Stimulated activated memory B cell treated with anti-CD40 and anti-IgM and Interleukin-4, amounts not matched to agents 10 μg/mL and 1 μg/mL and 100 μg/mL, for 72 hours (primary cell): ENCODE data around the gene ZNF208.
"Not testable (repeated sequence)": the region's sequence is repeated elsewhere in the genome, so short reads cannot be mapped to it uniquely, and the experiment has no call there.

Experiments used
- ATAC-seq: fragments of 150-1000 bp; cut with Tn5 transposase; 2 replicates; pipeline ENCODE4 v1.10.0; 2021
- H3K27ac Mint-ChIP-seq: one replicate; pipeline ENCODE4 v1.8.0; 2022; ENCODE audit warnings: mild to moderate bottlenecking, mixed read lengths
- H3K27me3 Mint-ChIP-seq: one replicate; pipeline ENCODE4 v1.8.0; 2022; ENCODE audit warnings: mixed read lengths
- H3K36me3 Mint-ChIP-seq: one replicate; pipeline ENCODE4 v1.8.0; 2022; ENCODE audit warnings: mixed read lengths
- H3K4me1 Mint-ChIP-seq: one replicate; pipeline ENCODE4 v1.8.0; 2022; ENCODE audit warnings: mixed read lengths
- H3K4me3 Mint-ChIP-seq: one replicate; pipeline ENCODE4 v1.8.0; 2022; ENCODE audit warnings: mild to moderate bottlenecking, moderate library complexity, mixed read lengths
- H3K9me3 Mint-ChIP-seq: one replicate; pipeline ENCODE4 v1.8.0; 2022; ENCODE audit warnings: mixed read lengths

Gene ZNF208

DNA sequence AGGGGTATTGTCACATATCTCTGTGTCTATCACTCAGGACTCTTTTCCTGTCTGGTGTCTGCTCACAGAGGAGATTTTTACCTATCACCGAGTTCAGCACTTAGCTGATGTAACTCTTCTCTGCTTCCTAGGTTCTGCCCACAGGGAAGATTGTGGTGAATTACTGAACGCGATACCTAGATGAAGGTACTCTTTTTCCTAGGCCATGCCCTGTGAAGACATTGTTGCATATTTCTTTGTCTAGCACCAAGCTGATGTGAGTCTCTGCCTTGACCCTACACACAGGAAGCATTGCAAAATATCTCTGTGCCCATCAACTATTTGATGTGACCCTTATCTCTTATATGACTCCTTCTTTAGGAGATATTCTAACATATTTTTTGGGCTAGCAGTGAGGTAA, 102.7 kb downstream of the ZNF208 start:
- no peaks in the 10 kb centered on the region for H3K27me3 Mint-ChIP-seq
- no peaks in the 10 kb centered on the region for H3K36me3 Mint-ChIP-seq
- ATAC-seq, result no peak
- H3K27ac Mint-ChIP-seq, result no peak overlapping the region
- no peak overlapping the region for H3K4me3 Mint-ChIP-seq
- peaks cover 17% of the 10 kb centered on the region for H3K9me3 Mint-ChIP-seq
- H3K4me1 Mint-ChIP-seq, result no peaks in the 10 kb centered on the region

DNA sequence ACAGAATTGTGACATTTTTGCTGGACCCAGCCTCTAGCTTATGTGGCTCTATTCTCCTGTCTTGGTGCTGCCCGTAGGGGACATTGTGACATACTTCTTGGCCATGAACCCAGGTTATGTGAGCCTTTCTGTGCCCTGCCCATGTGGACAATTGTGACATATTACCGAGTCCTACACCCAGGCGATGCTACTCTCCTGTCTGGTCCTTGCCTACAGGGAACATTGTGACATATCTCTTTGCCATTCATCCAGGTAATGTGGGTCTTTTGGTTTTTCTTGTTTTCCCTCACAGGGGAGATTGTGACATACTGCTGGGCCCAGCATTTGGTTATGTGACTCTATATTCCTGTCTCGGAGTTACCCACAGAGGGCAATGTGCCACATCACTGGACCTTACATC, 103.2 kb downstream of the ZNF208 start:
- peaks cover 14% of the 10 kb centered on the region for H3K9me3 Mint-ChIP-seq

DNA sequence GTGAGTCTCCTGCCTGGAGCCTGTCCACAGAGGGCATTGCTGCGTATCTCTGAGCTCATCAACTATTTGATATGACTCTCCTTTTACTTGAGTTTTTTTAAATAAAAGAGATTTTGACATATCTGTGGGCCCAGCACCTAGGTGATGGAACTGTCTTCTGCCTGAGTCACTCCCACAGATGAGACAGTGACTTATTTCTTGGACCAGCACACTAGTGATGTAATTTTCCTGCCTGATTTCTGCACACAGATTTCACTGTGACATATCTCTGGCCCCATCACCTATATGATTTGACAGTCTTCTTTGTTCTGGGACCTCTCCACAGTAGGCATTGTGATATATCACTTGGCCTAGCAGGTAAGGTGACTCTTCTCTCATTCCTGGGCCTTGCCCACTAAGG, 108.2 kb downstream of the ZNF208 start:
- ATAC-seq, result no peak
- Mint-ChIP-seq H3K27me3 (no peaks in the 10 kb centered on the region), H3K27ac (no peak overlapping the region), H3K4me1 (no peaks in the 10 kb centered on the region), H3K36me3 (no peaks in the 10 kb centered on the region), H3K9me3 (peaks cover 19% of the 10 kb centered on the region), H3K4me3 (no peak overlapping the region)

More for the DNA sequence above, 103.2 kb downstream of the ZNF208 start:
- Mint-ChIP-seq H3K36me3 (no peaks in the 10 kb centered on the region), H3K4me3 (no peak overlapping the region), H3K27ac (no peak overlapping the region), H3K4me1 (no peaks in the 10 kb centered on the region), H3K27me3 (no peaks in the 10 kb centered on the region)
- no peak for ATAC-seq

DNA sequence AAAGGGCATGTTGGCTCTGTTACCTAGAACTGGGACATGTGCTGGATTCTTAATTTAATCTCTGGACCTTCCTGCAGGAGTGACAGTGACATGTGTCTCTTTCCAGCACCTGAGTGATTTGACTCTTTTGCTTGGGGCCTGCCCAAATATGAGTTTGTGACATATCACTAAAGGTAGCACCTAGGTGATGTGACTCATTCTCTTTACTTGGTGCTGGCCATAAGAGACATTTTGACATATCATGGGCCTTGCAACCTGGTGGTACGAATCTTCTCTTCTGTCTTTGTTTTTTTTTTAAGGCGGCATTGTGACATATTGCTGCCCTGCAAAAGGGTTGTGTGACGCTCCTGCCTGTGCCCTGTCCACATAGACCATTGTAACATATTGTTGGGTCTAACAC, 108.9 kb downstream of the ZNF208 start:
- Mint-ChIP-seq H3K36me3 (no peaks in the 10 kb centered on the region), H3K4me3 (no peak overlapping the region), H3K27ac (no peak overlapping the region), H3K9me3 (peaks cover 22% of the 10 kb centered on the region), H3K4me1 (no peaks in the 10 kb centered on the region), H3K27me3 (no peaks in the 10 kb centered on the region)
- no peak for ATAC-seq

DNA sequence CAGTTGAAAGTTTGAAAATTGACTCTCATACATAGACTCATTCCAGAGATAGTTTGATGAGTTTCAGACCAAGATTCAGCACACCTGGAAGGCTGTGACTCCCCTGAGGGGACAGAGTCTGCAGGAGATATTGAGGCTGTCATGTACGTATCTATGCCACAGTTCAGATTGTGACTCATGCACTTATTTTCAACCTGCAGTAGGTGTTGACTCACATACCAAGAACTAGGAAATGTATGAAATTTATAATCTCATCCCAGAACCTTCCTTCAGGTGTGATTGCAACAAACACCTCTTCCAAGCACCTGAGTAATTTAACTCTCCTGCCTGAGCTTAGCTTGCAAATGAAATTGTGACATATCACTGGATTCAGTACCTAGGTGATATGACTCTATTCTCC, 110.3 kb downstream of the ZNF208 start:
- ATAC-seq, result no peak
- no peak overlapping the region for H3K4me3 Mint-ChIP-seq
- H3K36me3 Mint-ChIP-seq, result no peaks in the 10 kb centered on the region
- no peak overlapping the region for H3K27ac Mint-ChIP-seq
- H3K9me3 Mint-ChIP-seq, result peaks cover 26% of the 10 kb centered on the region
- H3K4me1 Mint-ChIP-seq, result no peaks in the 10 kb centered on the region
- H3K27me3 Mint-ChIP-seq, result no peaks in the 10 kb centered on the region

DNA sequence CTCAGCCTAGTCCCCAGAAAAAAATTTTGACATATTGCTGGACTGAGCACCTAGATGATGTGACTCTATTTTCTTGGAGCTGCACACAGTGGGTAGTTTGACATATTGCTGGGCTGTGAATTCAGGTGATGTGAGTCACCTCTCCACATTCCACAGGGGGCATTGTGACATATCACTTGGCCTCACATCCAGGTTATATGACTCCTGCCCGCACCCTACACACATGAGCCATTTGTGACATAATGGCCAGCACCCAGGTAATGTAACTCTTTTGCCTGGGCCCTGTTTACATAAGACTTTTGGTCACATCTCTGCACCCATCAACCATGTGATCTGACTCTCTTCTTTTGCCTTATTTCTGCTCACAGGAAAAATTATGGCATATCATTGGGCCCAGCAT, 119.7 kb downstream of the ZNF208 start:
- Mint-ChIP-seq H3K27ac (no peak overlapping the region), H3K9me3 (peaks cover 9% of the 10 kb centered on the region), H3K4me3 (no peak overlapping the region), H3K27me3 (no peaks in the 10 kb centered on the region), H3K36me3 (no peaks in the 10 kb centered on the region), H3K4me1 (no peaks in the 10 kb centered on the region)
- ATAC-seq, result no peak

DNA sequence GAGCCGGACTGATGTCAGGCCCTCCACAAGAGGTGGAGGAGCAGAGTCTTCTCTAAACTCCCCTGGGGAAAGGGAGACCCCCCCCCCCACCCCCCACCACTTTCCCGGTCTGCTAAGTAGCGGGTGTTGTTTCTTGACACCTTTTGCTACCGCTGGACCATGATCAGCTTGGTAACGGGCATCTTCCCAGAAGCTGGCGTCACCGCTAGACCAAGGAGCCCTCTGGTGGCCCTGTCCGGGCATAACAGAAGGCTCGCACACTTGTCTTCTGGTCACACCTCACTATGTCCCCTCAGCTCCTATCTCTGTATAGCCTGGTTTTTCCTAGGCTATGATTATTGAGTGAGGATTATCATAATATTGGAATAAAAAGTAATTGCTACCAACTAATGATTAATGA, 120.7 kb downstream of the ZNF208 start:
- ATAC-seq, H3K27ac Mint-ChIP-seq, H3K9me3 Mint-ChIP-seq, H3K4me1 Mint-ChIP-seq, H3K27me3 Mint-ChIP-seq, H3K36me3 Mint-ChIP-seq, H3K4me3 Mint-ChIP-seq: not testable (repeated sequence)

DNA sequence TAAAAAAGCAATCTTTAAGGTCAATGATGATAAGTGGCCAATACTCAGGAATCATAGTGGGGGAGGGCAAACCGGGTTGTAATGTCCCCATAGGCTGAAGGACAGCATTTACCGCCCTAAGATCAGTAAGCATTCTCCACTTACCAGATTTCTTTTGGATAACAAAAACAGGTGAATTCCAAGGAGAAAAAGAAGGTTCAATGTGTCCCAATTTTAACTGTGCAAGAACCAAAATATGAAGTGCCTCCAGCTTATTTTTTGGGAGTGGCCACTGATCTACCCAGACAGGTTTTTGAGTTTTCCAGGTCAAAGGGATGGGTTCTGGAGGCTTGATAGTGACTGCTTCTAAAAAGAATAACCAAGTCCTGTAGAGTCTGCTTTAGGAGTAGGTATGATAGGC, 125.2 kb downstream of the ZNF208 start:
- H3K36me3 Mint-ChIP-seq, H3K27me3 Mint-ChIP-seq, ATAC-seq, H3K4me1 Mint-ChIP-seq, H3K27ac Mint-ChIP-seq, H3K4me3 Mint-ChIP-seq, H3K9me3 Mint-ChIP-seq: not testable (repeated sequence)

DNA sequence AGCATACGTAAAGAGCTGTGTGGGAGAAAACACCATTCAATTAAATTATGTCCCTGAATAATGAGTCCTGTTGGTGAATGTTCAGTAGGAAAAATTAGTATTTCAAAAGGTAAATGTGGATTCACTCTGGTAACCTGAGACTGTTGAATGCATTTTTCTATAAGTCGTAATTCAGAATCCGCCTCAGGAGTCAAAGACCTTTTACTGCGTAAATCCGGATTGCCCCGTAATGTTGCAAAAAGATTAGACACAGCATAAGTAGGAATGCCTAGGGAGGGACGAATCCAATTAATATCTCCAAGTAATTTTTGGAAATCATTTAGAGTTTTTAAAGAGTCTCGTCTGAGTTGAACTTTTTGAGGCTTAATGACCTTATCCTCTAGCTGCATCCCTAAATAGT, 126.0 kb downstream of the ZNF208 start:
- not testable (repeated sequence) for H3K36me3 Mint-ChIP-seq, H3K4me1 Mint-ChIP-seq, H3K27me3 Mint-ChIP-seq, H3K9me3 Mint-ChIP-seq, H3K4me3 Mint-ChIP-seq, ATAC-seq, H3K27ac Mint-ChIP-seq

DNA sequence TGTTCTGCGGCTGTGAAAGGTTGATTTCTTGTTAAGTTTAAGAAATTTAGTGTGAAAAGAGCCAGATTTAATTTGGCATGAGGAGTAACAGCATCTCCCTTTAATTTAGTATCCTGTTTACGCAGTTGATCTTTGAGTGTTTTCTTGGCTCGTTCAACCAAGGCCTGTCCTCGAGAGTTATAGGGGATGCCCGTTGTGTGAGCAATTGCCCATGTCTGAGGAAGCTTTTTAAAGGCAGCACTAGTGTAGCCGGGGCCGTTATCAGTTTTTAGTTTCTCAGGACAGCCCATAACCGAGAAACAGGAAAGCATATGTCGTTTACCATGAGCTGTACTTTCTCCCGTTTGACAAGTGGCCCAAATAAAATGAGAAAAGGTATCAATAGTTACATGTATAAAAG, 127.2 kb downstream of the ZNF208 start:
- Mint-ChIP-seq H3K36me3 (no peaks in the 10 kb centered on the region), H3K27me3 (no peaks in the 10 kb centered on the region), H3K4me3 (no peak overlapping the region), H3K4me1 (no peaks in the 10 kb centered on the region), H3K27ac (no peak overlapping the region), H3K9me3 (no peaks in the 10 kb centered on the region)
- ATAC-seq, result no peak
